Karpas-422 (cell line): ENCODE results near the gene SIK1. TPM values are rescaled to one million over a fixed set of nuclear protein-coding genes. Genes with fewer than 3 reads are reported as not detected.
"Not testable (repeated sequence)": the region's sequence is repeated elsewhere in the genome, so short reads cannot be mapped to it uniquely, and the experiment has no call there.

Experiments
- DNase-seq: peaks from one replicate; pipeline ENCODE4 v3.0.0-alpha.2; 2015
- H2AFZ ChIP-seq: fragments of 200-600 bp; sonication (generic); 2 replicates; pipeline ENCODE4 v1.6.1; 2014; ENCODE audit warnings: antibody characterized with exemption, low read length, mixed read lengths
- H3K27ac ChIP-seq: fragments of 200-600 bp; sonication (generic); 2 replicates; pipeline ENCODE4 v1.5.1; 2014; ENCODE audit warnings: mild to moderate bottlenecking, low read length, moderate library complexity
- H3K27me3 ChIP-seq: fragments of 200-600 bp; sonication (generic); 2 replicates; pipeline ENCODE4 v1.6.1; 2014; ENCODE audit warnings: low read length, mixed read lengths
- H3K36me3 ChIP-seq: fragments of 200-600 bp; sonication (generic); 2 replicates; pipeline ENCODE4 v1.6.1; 2014; ENCODE audit warnings: low read length, mixed read lengths; ENCODE audit not compliant: insufficient read depth
- H3K4me1 ChIP-seq: fragments of 200-600 bp; sonication (generic); 2 replicates; pipeline ENCODE4 v1.6.1; 2014; ENCODE audit warnings: mild to moderate bottlenecking, low read length, mixed read lengths
- H3K4me2 ChIP-seq: fragments of 200-600 bp; sonication (generic); 2 replicates; pipeline ENCODE4 v1.6.1; 2014; ENCODE audit warnings: low read length, low read depth, mild to moderate bottlenecking; ENCODE audit not compliant: poor library complexity, severe bottlenecking
- H3K4me3 ChIP-seq: fragments of 200-600 bp; sonication (generic); 2 replicates; pipeline ENCODE4 v1.5.1; 2014; ENCODE audit warnings: mild to moderate bottlenecking, antibody characterized with exemption, low read length, mixed read lengths
- H3K79me2 ChIP-seq: fragments of 200-600 bp; sonication (generic); 2 replicates; pipeline ENCODE4 v1.6.1; 2014; ENCODE audit warnings: mild to moderate bottlenecking, low read length, mixed read lengths
- H3K9ac ChIP-seq: fragments of 200-600 bp; sonication (generic); 2 replicates; pipeline ENCODE4 v1.6.0; 2014; ENCODE audit warnings: low read length
- H3K9me2 ChIP-seq: fragments of 200-600 bp; sonication (generic), shearing (Covaris generic); replicated peaks from 2 replicates; pipeline ENCODE4 v1.6.0; 2014; ENCODE audit warnings: mild to moderate bottlenecking, low read length, moderate library complexity; ENCODE audit not compliant: insufficient read depth
- H3K9me3 ChIP-seq: fragments of 300-700, 200-600 bp; sonication (generic); 2 replicates; pipeline ENCODE4 v1.6.1; 2014; ENCODE audit warnings: low read length, mixed read lengths
- H4K20me1 ChIP-seq: fragments of 200-600 bp; sonication (generic); 2 replicates; pipeline ENCODE4 v1.6.1; 2014; ENCODE audit warnings: mild to moderate bottlenecking, antibody characterized with exemption, low read length, low read depth; ENCODE audit not compliant: insufficient read depth
- total RNA-seq: library from RNA; depleted of rRNA; stranded (reverse); fragments of >200 nt; shearing (Covaris generic); gene quantifications from 2 replicates; pipeline ENCODE4 v1.2.3, GENCODE V29; 2014; ENCODE audit warnings: low replicate concordance

SIK1 gene
- total RNA-seq, 1 experiment from 2014 or later: 2.7 TPM

DNA sequence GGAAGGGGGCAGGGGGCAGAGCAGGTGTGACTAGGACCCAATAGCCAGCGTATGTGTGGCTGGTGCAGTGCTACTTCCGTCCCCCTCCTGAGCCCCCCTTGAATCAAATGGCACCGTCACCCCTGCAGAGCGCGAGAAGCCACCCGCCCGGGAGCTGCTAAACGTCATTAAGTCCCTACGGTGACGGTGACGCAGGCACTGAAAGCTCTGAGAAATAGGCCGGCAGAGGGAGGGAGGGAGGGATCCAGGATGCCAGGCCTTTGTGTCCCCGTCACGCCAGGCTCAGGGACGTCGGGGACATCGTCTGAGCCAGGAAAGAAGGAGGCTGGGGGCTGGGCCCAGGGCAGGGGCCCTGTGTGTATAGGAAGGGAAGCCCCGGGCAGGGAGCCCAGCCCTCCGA is 43.6 kb downstream of the SIK1 start:
- H3K4me2 ChIP-seq, H3K27me3 ChIP-seq, H3K9me2 ChIP-seq, DNase-seq, H3K9ac ChIP-seq, H3K4me3 ChIP-seq, H3K4me1 ChIP-seq, H3K79me2 ChIP-seq, H3K9me3 ChIP-seq, H4K20me1 ChIP-seq, H3K36me3 ChIP-seq, H3K27ac ChIP-seq, H2AFZ ChIP-seq: not testable (repeated sequence)

DNA sequence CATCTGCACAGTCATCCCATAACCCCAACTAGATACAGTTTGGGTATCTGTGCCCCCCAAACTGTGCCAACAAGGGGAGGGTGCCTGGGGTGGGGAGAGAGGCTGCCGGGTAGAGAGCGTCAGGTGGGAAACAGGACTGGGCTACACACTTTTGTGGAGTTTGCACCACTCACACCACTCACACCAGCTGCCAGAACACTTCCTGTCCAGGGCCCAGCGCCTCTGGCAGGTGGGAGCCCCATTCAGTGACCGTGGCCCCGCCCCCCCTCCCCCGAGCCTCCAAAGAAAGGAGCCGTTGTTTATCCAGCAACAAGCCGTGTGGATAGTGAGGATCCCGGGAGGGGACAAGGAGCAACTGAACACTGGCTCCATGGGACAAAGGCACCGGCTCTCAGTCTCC is 44.0 kb downstream of the SIK1 start:
- not testable (repeated sequence) for H3K36me3 ChIP-seq, H3K9me2 ChIP-seq, H3K27me3 ChIP-seq, H3K9ac ChIP-seq, H3K4me1 ChIP-seq, H2AFZ ChIP-seq, H4K20me1 ChIP-seq, H3K27ac ChIP-seq, H3K4me2 ChIP-seq, DNase-seq, H3K9me3 ChIP-seq, H3K79me2 ChIP-seq, H3K4me3 ChIP-seq

GRCh38 chr21:43380852-43381533 is 45.9 kb downstream of the SIK1 start:
- not testable (repeated sequence) for H3K9me2 ChIP-seq, H3K79me2 ChIP-seq, H3K4me1 ChIP-seq, H2AFZ ChIP-seq, H3K9ac ChIP-seq, H3K36me3 ChIP-seq, DNase-seq, H3K4me3 ChIP-seq, H3K9me3 ChIP-seq, H3K4me2 ChIP-seq, H3K27ac ChIP-seq, H3K27me3 ChIP-seq, H4K20me1 ChIP-seq

GRCh38 chr21:43380337-43380736 is 46.6 kb downstream of the SIK1 start:
- H3K4me1 ChIP-seq, DNase-seq, H3K9me3 ChIP-seq, H2AFZ ChIP-seq, H3K9ac ChIP-seq, H3K9me2 ChIP-seq, H3K4me2 ChIP-seq, H3K4me3 ChIP-seq, H4K20me1 ChIP-seq, H3K79me2 ChIP-seq, H3K27me3 ChIP-seq, H3K27ac ChIP-seq, H3K36me3 ChIP-seq: not testable (repeated sequence)

DNA sequence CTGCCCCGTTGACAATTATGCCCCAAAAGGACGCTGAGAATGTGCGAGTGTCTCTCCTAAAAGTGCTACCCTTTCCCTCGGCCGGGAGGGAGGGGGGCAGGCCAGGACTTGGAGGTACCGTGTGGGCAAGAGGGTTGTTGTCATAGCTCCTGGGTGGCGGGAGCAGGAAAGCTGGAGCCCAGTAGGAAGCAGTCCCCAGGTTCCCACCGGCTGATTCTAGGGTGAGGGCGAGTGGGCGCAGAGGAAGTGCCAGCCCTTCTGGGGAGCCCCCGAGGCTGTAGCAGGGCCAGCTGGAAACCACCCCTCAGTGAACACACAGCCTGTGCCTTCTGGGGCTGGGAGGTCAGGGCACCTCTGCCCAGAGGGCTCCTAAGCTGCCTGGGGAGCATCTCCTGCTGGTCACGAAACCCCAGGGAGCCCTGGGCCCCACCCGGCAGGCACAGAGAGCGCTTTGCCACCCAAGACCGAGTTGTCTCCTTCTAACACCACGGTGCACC is 47.3 kb downstream of the SIK1 start:
- H3K9me3 ChIP-seq, H3K4me2 ChIP-seq, H3K36me3 ChIP-seq, DNase-seq, H3K9ac ChIP-seq, H4K20me1 ChIP-seq, H3K9me2 ChIP-seq, H3K27me3 ChIP-seq, H3K79me2 ChIP-seq, H3K27ac ChIP-seq, H3K4me1 ChIP-seq, H2AFZ ChIP-seq, H3K4me3 ChIP-seq: not testable (repeated sequence)

- H3K9ac ChIP-seq: no peak overlapping the region
- no peaks in the 10 kb centered on the region for H4K20me1 ChIP-seq
- H3K27ac ChIP-seq: no peak overlapping the region
- H3K27me3 ChIP-seq: no peaks in the 10 kb centered on the region
- H3K4me2 ChIP-seq: no peak overlapping the region
- peaks cover 8% of the 10 kb centered on the region for H3K4me1 ChIP-seq
- H3K79me2 ChIP-seq: no peaks in the 10 kb centered on the region
- H3K4me3 ChIP-seq: no peak overlapping the region
- H3K36me3 ChIP-seq: no peaks in the 10 kb centered on the region
- no peaks in the 10 kb centered on the region for H3K9me3 ChIP-seq
- no peak overlapping the region for H2AFZ ChIP-seq
- DNase-seq: no peak
- no peaks in the 10 kb centered on the region for H3K9me2 ChIP-seq
Measured at GRCh38 chr21:43376478-43376882, 50.5 kb downstream of the SIK1 start.

- Histone ChIP-seq H3K27me3 (no peaks in the 10 kb centered on the region), H3K27ac (no peak overlapping the region), H4K20me1 (no peaks in the 10 kb centered on the region), H3K4me3 (no peak overlapping the region), H3K36me3 (no peaks in the 10 kb centered on the region), H2AFZ (no peak overlapping the region), H3K9ac (no peak overlapping the region), H3K4me2 (no peak overlapping the region), H3K4me1 (peaks cover 13% of the 10 kb centered on the region), H3K9me2 (no peaks in the 10 kb centered on the region), H3K9me3 (no peaks in the 10 kb centered on the region), H3K79me2 (no peaks in the 10 kb centered on the region)
- no peak for DNase-seq
Measured at GRCh38 chr21:43375837-43376477, 51.0 kb downstream of the SIK1 start.

DNA sequence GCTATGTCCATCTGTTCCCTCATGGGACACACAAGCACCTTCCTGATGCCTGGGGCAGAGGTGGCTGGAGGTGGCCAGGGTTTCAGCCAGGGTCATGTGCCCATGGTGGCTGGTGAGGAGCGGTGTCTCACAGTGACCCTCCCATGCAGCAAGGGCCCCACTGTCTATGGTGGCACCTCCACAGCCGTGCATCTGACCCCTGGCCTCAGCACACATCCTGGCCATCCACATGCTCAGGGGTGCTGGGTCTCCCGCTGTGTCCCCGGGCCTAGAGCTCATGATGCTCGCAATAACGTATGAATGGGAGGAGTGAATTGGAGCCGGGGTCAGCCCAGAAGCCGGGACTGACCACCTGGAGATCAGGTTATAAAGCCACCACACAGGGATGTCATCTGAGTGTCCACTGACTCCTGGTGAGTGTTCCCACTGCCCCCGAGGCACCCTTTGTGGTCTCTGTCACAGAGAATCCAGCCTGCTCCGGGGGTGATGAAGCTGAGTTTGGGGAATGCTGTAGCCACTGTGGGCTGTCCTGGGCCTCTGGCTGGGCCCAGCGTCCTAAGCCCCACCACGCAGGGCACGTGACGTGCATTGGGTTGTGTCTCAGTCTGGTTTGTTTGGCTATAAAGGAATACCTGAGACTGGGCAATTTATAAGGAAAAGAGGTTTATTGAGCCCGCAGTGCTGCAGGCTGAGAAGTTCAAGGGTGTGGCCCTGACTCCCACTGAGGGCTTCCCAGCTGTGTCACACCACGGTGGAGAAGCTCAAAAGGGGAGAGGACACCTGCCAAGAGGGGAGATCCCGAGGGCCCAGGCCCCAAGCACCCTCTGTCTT is 51.7 kb downstream of the SIK1 start:
- Histone ChIP-seq H3K4me2 (no peak overlapping the region), H3K9me2 (no peaks in the 10 kb centered on the region), H3K4me1 (peaks cover 21% of the 10 kb centered on the region), H3K27ac (no peak overlapping the region), H3K27me3 (no peaks in the 10 kb centered on the region), H4K20me1 (no peaks in the 10 kb centered on the region), H3K36me3 (no peaks in the 10 kb centered on the region), H3K9me3 (no peaks in the 10 kb centered on the region), H2AFZ (no peak overlapping the region), H3K9ac (no peak overlapping the region), H3K4me3 (no peak overlapping the region), H3K79me2 (no peaks in the 10 kb centered on the region)
- no peak for DNase-seq
